Globus pallidus (tissue), 1 donor: Measurements from ENCODE around the gene NAP1L1.
A peak's percentile ranks its signal among the peaks of the same experiment; 100 is the strongest.

Source experiments
- DNase-seq: peaks from one replicate; pipeline ENCODE4 v3.0.0-alpha.2; 2015; ENCODE audit warnings: low spot score

NAP1L1 gene

GRCh38 chr12:76040461-76040860, 44.0 kb downstream of the NAP1L1 start:
- DNase-seq, result no peak

GRCh38 chr12:76038176-76038575, 46.3 kb downstream of the NAP1L1 start:
- DNase-seq, result no peak

- peak; percentile 72 for DNase-seq
Measured at GRCh38 chr12:76037130-76038103, 47.1 kb downstream of the NAP1L1 start.

- DNase-seq, result no peak
Measured at GRCh38 chr12:76035045-76035444, 49.4 kb downstream of the NAP1L1 start.

- DNase-seq, result no peak
Measured at GRCh38 chr12:76033081-76034011, 51.1 kb downstream of the NAP1L1 start.

GRCh38 chr12:76032043-76032981, 52.2 kb downstream of the NAP1L1 start:
- DNase-seq, result peak; percentile 42

- peak; percentile 94 for DNase-seq
Measured at GRCh38 chr12:76031414-76032042, 53.0 kb downstream of the NAP1L1 start, which contains the start of gene PHLDA1. TSS of gene PHLDA1 (minus strand) at chr12:76031776.

GRCh38 chr12:76031081-76031413, 53.4 kb downstream of the NAP1L1 start:
- DNase-seq, result no peak

GRCh38 chr12:76030341-76031080, 54.0 kb downstream of the NAP1L1 start:
- no peak for DNase-seq

- peak; percentile 13 for DNase-seq
Measured at GRCh38 chr12:76029982-76030340, 54.5 kb downstream of the NAP1L1 start.

- no peak for DNase-seq
Measured at GRCh38 chr12:76028571-76029277, 55.8 kb downstream of the NAP1L1 start.

- no peak for DNase-seq
Measured at GRCh38 chr12:76026643-76027063, 57.8 kb downstream of the NAP1L1 start.

GRCh38 chr12:76025601-76026575, 58.6 kb downstream of the NAP1L1 start:
- DNase-seq, result no peak

- no peak for DNase-seq
Measured at GRCh38 chr12:76024942-76025600, 59.4 kb downstream of the NAP1L1 start.

GRCh38 chr12:76024102-76024781, 60.2 kb downstream of the NAP1L1 start:
- DNase-seq, result no peak

- DNase-seq, result no peak
Measured at GRCh38 chr12:76023069-76023690, 61.3 kb downstream of the NAP1L1 start.

- DNase-seq, result no peak
Measured at GRCh38 chr12:76022506-76022905, 62.0 kb downstream of the NAP1L1 start.
